Fibroblast of villous mesenchyme (primary cell): ENCODE measurements around the gene ARHGAP12. TPM values are rescaled to one million over a fixed set of nuclear protein-coding genes. Genes with fewer than 3 reads are reported as not detected.
"Not testable (repeated sequence)": the region's sequence is repeated elsewhere in the genome, so short reads cannot be mapped to it uniquely, and the experiment has no call there.

Source experiments
- DNase-seq: peaks from one replicate; pipeline ENCODE4 v3.0.0-alpha.2; 2010; ENCODE audit warnings: low read depth
- H3K4me3 ChIP-seq: 2 replicates; pipeline ENCODE4 v1.5.1; 2011; ENCODE audit warnings: low read depth, mild to moderate bottlenecking, low read length
- CTCF ChIP-seq: IDR thresholded peaks from 2 replicates; pipeline ENCODE4 v1.5.1; 2012; ENCODE audit warnings: low read depth, mild to moderate bottlenecking, low read length; ENCODE audit not compliant: insufficient read depth
- total RNA-seq: library from RNA; depleted of rRNA; stranded (reverse); fragments of >200 nt; gene quantifications from 2 replicates; pipeline ENCODE4 v1.2.3, GENCODE V29; 2012

The ARHGAP12 gene
- total RNA-seq, 1 donor: 57.0 TPM

- no peak for DNase-seq
- TF ChIP-seq CTCF: no peak
- H3K4me3 ChIP-seq: no peak overlapping the region
Measured at GRCh38 chr10:31773749-31774298, 154.8 kb downstream of the ARHGAP12 start.

- no peak for TF ChIP-seq CTCF
- DNase-seq: peak; percentile 30
- no peak overlapping the region for H3K4me3 ChIP-seq
Measured at GRCh38 chr10:31771331-31771831, 157.2 kb downstream of the ARHGAP12 start.

GRCh38 chr10:31770307-31770902 is 158.2 kb downstream of the ARHGAP12 start:
- no peak for DNase-seq
- no peak overlapping the region for H3K4me3 ChIP-seq
- TF ChIP-seq CTCF: peak; percentile 72

- no peak for DNase-seq
- no peak for TF ChIP-seq CTCF
- H3K4me3 ChIP-seq: no peak overlapping the region
Measured at GRCh38 chr10:31769564-31769963, 159.1 kb downstream of the ARHGAP12 start.

- DNase-seq: not testable (repeated sequence)
Measured at GRCh38 chr10:31768935-31769334, 159.7 kb downstream of the ARHGAP12 start.

GRCh38 chr10:31768467-31768866 is 160.2 kb downstream of the ARHGAP12 start:
- TF ChIP-seq CTCF: no peak
- H3K4me3 ChIP-seq: no peak overlapping the region
- peak; percentile 48 for DNase-seq

More at GRCh38 chr10:31768935-31769334, 159.7 kb downstream of the ARHGAP12 start:
- not testable (repeated sequence) for H3K4me3 ChIP-seq

- H3K4me3 ChIP-seq: no peak overlapping the region
- no peak for TF ChIP-seq CTCF
- no peak for DNase-seq
Measured at GRCh38 chr10:31765541-31765940, 163.1 kb downstream of the ARHGAP12 start.
